Hepatocyte (in vitro differentiated cells): Measurements from ENCODE around the gene FBH1.

Experiments used
- CTCF ChIP-seq: fragments of 200-600 bp; sonication (generic); IDR thresholded peaks from 2 replicates; pipeline ENCODE4 v1.5.1; 2016; ENCODE audit warnings: antibody characterized with exemption, mild to moderate bottlenecking; ENCODE audit not compliant: poor library complexity
- EZH2 ChIP-seq: fragments of 200-600 bp; sonication (generic); IDR thresholded peaks from 2 replicates; pipeline ENCODE4 v1.6.1; 2016; ENCODE audit warnings: antibody characterized with exemption, mild to moderate bottlenecking, borderline replicate concordance
- EZH2phosphoT487 ChIP-seq: fragments of 200-600 bp; sonication (generic); IDR thresholded peaks from one replicate; pipeline ENCODE4 v1.6.1; 2018; ENCODE audit warnings: antibody characterized with exemption, mild to moderate bottlenecking, low read depth, moderate library complexity; ENCODE audit not compliant: unreplicated experiment, severe bottlenecking

GRCh38 chr10:5944389-5945189 is 54.5 kb downstream of the FBH1 start:
- TF ChIP-seq CTCF (no peak), EZH2 (no peak), EZH2phosphoT487 (no peak)
